HepG2 (cell line): ENCODE results near the gene SAMD4B. TPM values are rescaled to one million over a fixed set of nuclear protein-coding genes. Genes with fewer than 3 reads are reported as not detected.

Experiments used
- CHD4 ChIP-seq: fragments of 200-600 bp; sonication (generic); IDR thresholded peaks from 2 replicates; pipeline ENCODE4 v1.7.0; 2017; ENCODE audit warnings: mild to moderate bottlenecking, low read length, borderline replicate concordance
- ETV5 ChIP-seq: IDR thresholded peaks from 2 replicates; pipeline ENCODE4 v1.6.1; 2018; ENCODE audit warnings: missing biosample characterization, missing genetic modification reagents, inconsistent platforms, borderline replicate concordance
- FOXJ3 ChIP-seq: sonication (generic); formaldehyde crosslinking; IDR thresholded peaks from 2 replicates; pipeline ENCODE4 v1.4.0; 2020; ENCODE audit warnings: missing genetic modification reagents, mild to moderate bottlenecking, borderline replicate concordance
- GATAD2A ChIP-seq: IDR thresholded peaks from 2 replicates; pipeline ENCODE4 v1.6.1; 2016
- GTF2F1 ChIP-seq: fragments of 150-350 bp; IDR thresholded peaks from 2 replicates; pipeline ENCODE4 v1.6.1; 2014; ENCODE audit warnings: low read length
- IRF2 ChIP-seq: IDR thresholded peaks from 2 replicates; pipeline ENCODE4 v1.6.1; 2018; ENCODE audit warnings: missing genetic modification reagents, missing compliant biosample characterization
- MAFF ChIP-seq: IDR thresholded peaks from 2 replicates; pipeline ENCODE4 v1.6.1; 2011; ENCODE audit warnings: low read depth, low read length, improper control_type of control experiment
- MIER3 ChIP-seq: IDR thresholded peaks from 2 replicates; pipeline ENCODE4 v1.6.1; 2016; ENCODE audit warnings: missing compliant biosample characterization, borderline replicate concordance
- NFKBIZ ChIP-seq: IDR thresholded peaks from 2 replicates; pipeline ENCODE4 v1.6.1; 2018; ENCODE audit warnings: missing genetic modification reagents, missing compliant biosample characterization
- NR2C2 ChIP-seq: sonication (generic); formaldehyde crosslinking; IDR thresholded peaks from 2 replicates; pipeline ENCODE4 v1.4.0; 2020; ENCODE audit warnings: missing genetic modification reagents, mild to moderate bottlenecking, moderate library complexity, borderline replicate concordance
- SOX5 ChIP-seq: IDR thresholded peaks from 2 replicates; pipeline ENCODE4 v1.6.1; 2016; ENCODE audit warnings: borderline replicate concordance
- ZFP41 ChIP-seq: sonication (generic); formaldehyde crosslinking; IDR thresholded peaks from 2 replicates; pipeline ENCODE4 v1.4.0; 2020; ENCODE audit warnings: mild to moderate bottlenecking, missing genetic modification reagents, borderline replicate concordance
- ZNF232 ChIP-seq: sonication (generic); formaldehyde crosslinking; IDR thresholded peaks from 2 replicates; pipeline ENCODE4 v1.4.0; 2020; ENCODE audit warnings: missing genetic modification reagents, borderline replicate concordance
- ZNF354B ChIP-seq: sonication (generic); formaldehyde crosslinking; IDR thresholded peaks from 2 replicates; pipeline ENCODE4 v1.8.0; 2022; ENCODE audit warnings: mild to moderate bottlenecking, missing genetic modification reagents
- ZSCAN29 ChIP-seq: sonication (generic); formaldehyde crosslinking; conservative IDR thresholded peaks from 2 replicates; pipeline ENCODE4 v1.4.0; 2020; ENCODE audit warnings: mild to moderate bottlenecking, missing genetic modification reagents
- polyA plus RNA-seq, 8 experiments: library from polyadenylated mRNA; depleted of rRNA in 3 of 8; stranded (reverse) in 7 of 8; unstranded in 1 of 8; fragments of >200 nt; fragmentation: Illumina TruSeq in 4 of 8; extraction: Trizol in 4 of 8; gene quantifications; 2 replicates each; pipeline versions ENCODE4 v1.2.1 to v1.2.3, GENCODE V29; 2011 to 2016; ENCODE audit warnings: low read depth in 4 of 8, missing spikeins in 1 of 8, mixed read lengths in 1 of 8; ENCODE audit not compliant: insufficient read depth in 1 of 8
- total RNA-seq, 5 experiments: library from RNA; depleted of rRNA; stranded (reverse); fragments of >200 nt; fragmentation: Illumina TruSeq; extraction: Trizol; gene quantifications; 2 replicates each; pipeline ENCODE4 v1.2.3, GENCODE V29; 2016; ENCODE audit warnings: low read depth in 1 of 5
- TF ChIP-seq, protein P1 (sequence below): sonication (generic); formaldehyde crosslinking; IDR thresholded peaks from 2 replicates; pipeline ENCODE4 v1.4.0; 2020; ENCODE audit warnings: mild to moderate bottlenecking, missing genetic modification reagents
- TF ChIP-seq, protein P2 (sequence below): sonication (generic); formaldehyde crosslinking; conservative IDR thresholded peaks from 2 replicates; pipeline ENCODE4 v1.4.0; 2020; ENCODE audit warnings: missing genetic modification reagents
- TF ChIP-seq, protein P3 (sequence below): sonication (generic); formaldehyde crosslinking; IDR thresholded peaks from 2 replicates; pipeline ENCODE4 v1.4.0; 2020; ENCODE audit warnings: missing genetic modification reagents, borderline replicate concordance
- TF ChIP-seq, protein P4 (sequence below): sonication (generic); formaldehyde crosslinking; IDR thresholded peaks from 2 replicates; pipeline ENCODE4 v1.9.0; 2021; ENCODE audit warnings: missing genetic modification reagents, borderline replicate concordance
- TF ChIP-seq, protein P5 (sequence below): sonication (generic); IDR thresholded peaks from 2 replicates; pipeline ENCODE4 v1.6.1; 2016; ENCODE audit warnings: low read depth, borderline replicate concordance

Gene SAMD4B
- total and polyA plus RNA-seq, 2 of the 13 experiments (the other 11 are each of a cell fraction or from before 2014, with no cell fraction given) = 26.0 to 31.8 TPM

DNA sequence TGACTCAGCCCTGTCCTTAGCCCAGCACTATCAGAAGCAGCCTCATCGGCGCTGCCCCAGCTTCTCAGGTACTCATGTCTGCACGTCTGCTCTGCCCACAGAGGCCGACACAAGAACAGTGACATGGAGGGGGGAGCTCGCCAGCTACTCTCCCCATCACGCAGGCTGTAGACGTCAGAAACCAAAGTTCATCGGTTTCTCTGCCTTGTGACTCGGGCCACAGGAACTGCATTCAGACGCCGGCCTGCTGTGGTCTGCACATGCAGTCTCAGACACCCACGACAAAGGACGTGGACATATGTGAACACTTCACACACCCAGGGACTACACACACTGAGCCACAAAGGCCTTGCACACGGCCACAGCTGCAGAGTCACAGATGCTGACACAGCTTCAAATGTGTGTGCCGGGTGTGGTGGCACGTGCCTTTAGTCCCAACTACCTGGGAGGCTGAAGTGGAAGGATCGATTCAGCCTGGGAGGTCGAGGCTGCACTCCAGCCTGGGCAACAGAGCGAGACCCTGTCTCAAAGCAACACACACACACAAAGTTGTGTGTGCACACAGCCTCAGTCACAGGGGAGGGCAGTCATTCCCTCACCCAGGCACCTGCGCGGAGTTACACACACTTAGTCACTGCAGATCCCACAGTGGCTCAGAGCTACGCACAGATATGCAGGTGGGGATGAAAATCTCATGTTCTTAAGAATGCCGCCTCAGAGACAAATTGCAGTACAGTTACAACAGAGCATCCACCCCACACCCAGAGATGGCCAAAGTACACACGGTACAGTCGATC lies 59.5 kb downstream of the SAMD4B start (continued):
- TF ChIP-seq IRF2 (CRISPR knock-in tag) (peak; percentile 88), ZNF232 (CRISPR knock-in tag) (peak; percentile 85; the same call in 1 of the 2 replicates), ZNF354B (CRISPR knock-in tag) (0 out of 2 replicates have a peak, but pooled peaks have one; percentile 83), GATAD2A (CRISPR knock-in tag) (peak; percentile 88), NFKBIZ (CRISPR knock-in tag) (no peak), MAFF (peak; percentile 31; the same call in 1 of the 2 replicates), CHD4 (0 out of 2 replicates have a peak, but pooled peaks have one; percentile 53), ZFP41 (CRISPR knock-in tag) (0 out of 2 replicates have a peak, but pooled peaks have one; percentile 23), GTF2F1 (0 out of 2 replicates have a peak, but pooled peaks have one; percentile 13), MIER3 (peak; percentile 12; the same call in 1 of the 2 replicates), ZSCAN29 (CRISPR knock-in tag) (peak; percentile 82), NR2C2 (CRISPR knock-in tag) (peak; percentile 22; the same call in 1 of the 2 replicates), SOX5 (CRISPR knock-in tag) (peak; percentile 69; the same call in 1 of the 2 replicates), FOXJ3 (CRISPR knock-in tag) (peak; percentile 51; the same call in 1 of the 2 replicates), ETV5 (CRISPR knock-in tag) (peak; percentile 74)
- TF ChIP-seq, protein P1, sequence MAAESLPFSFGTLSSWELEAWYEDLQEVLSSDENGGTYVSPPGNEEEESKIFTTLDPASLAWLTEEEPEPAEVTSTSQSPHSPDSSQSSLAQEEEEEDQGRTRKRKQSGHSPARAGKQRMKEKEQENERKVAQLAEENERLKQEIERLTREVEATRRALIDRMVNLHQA (CRISPR knock-in tag) = no peak
- TF ChIP-seq, protein P2, sequence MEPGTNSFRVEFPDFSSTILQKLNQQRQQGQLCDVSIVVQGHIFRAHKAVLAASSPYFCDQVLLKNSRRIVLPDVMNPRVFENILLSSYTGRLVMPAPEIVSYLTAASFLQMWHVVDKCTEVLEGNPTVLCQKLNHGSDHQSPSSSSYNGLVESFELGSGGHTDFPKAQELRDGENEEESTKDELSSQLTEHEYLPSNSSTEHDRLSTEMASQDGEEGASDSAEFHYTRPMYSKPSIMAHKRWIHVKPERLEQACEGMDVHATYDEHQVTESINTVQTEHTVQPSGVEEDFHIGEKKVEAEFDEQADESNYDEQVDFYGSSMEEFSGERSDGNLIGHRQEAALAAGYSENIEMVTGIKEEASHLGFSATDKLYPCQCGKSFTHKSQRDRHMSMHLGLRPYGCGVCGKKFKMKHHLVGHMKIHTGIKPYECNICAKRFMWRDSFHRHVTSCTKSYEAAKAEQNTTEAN = peak; percentile 65
- TF ChIP-seq, protein P3, sequence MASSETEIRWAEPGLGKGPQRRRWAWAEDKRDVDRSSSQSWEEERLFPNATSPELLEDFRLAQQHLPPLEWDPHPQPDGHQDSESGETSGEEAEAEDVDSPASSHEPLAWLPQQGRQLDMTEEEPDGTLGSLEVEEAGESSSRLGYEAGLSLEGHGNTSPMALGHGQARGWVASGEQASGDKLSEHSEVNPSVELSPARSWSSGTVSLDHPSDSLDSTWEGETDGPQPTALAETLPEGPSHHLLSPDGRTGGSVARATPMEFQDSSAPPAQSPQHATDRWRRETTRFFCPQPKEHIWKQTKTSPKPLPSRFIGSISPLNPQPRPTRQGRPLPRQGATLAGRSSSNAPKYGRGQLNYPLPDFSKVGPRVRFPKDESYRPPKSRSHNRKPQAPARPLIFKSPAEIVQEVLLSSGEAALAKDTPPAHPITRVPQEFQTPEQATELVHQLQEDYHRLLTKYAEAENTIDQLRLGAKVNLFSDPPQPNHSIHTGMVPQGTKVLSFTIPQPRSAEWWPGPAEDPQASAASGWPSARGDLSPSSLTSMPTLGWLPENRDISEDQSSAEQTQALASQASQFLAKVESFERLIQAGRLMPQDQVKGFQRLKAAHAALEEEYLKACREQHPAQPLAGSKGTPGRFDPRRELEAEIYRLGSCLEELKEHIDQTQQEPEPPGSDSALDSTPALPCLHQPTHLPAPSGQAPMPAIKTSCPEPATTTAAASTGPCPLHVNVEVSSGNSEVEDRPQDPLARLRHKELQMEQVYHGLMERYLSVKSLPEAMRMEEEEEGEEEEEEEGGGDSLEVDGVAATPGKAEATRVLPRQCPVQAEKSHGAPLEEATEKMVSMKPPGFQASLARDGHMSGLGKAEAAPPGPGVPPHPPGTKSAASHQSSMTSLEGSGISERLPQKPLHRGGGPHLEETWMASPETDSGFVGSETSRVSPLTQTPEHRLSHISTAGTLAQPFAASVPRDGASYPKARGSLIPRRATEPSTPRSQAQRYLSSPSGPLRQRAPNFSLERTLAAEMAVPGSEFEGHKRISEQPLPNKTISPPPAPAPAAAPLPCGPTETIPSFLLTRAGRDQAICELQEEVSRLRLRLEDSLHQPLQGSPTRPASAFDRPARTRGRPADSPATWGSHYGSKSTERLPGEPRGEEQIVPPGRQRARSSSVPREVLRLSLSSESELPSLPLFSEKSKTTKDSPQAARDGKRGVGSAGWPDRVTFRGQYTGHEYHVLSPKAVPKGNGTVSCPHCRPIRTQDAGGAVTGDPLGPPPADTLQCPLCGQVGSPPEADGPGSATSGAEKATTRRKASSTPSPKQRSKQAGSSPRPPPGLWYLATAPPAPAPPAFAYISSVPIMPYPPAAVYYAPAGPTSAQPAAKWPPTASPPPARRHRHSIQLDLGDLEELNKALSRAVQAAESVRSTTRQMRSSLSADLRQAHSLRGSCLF = no peak
- TF ChIP-seq, protein P4, sequence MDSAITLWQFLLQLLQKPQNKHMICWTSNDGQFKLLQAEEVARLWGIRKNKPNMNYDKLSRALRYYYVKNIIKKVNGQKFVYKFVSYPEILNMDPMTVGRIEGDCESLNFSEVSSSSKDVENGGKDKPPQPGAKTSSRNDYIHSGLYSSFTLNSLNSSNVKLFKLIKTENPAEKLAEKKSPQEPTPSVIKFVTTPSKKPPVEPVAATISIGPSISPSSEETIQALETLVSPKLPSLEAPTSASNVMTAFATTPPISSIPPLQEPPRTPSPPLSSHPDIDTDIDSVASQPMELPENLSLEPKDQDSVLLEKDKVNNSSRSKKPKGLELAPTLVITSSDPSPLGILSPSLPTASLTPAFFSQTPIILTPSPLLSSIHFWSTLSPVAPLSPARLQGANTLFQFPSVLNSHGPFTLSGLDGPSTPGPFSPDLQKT (CRISPR knock-in tag) = no peak
- TF ChIP-seq, protein P5, sequence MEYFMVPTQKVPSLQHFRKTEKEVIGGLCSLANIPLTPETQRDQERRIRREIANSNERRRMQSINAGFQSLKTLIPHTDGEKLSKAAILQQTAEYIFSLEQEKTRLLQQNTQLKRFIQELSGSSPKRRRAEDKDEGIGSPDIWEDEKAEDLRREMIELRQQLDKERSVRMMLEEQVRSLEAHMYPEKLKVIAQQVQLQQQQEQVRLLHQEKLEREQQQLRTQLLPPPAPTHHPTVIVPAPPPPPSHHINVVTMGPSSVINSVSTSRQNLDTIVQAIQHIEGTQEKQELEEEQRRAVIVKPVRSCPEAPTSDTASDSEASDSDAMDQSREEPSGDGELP = peak; percentile 43; the same call in 1 of the 2 replicates
